IMR-90 (cell line): ENCODE results near the gene RPS29. TPM values are rescaled to one million over a fixed set of nuclear protein-coding genes. Genes with fewer than 3 reads are reported as not detected.

Source experiments
- ATAC-seq: fragments of 200-7000 bp; cut with Tn5 transposase; 2 replicates; pipeline ENCODE4 v1.9.1; 2020; ENCODE audit warnings: low read depth, mild to moderate bottlenecking, moderate library complexity
- BruUV-seq: library from RNA; stranded (reverse); fragments of 400-500 nt; replicated peaks from 2 replicates; lab custom pipeline; 2021; lab: Mats Ljungman, UMichigan
- CTCF ChIA-PET: fragments of 300-600 bp; formaldehyde crosslinking; extraction: SDS; loops from one replicate; lab custom pipeline; 2021; ENCODE audit warnings: antibody characterized with exemption; lab: Yijun Ruan, JAX
- POLR2A ChIA-PET: fragments of 300-600 bp; sonication (Branson Sonifier 250); formaldehyde crosslinking; loops from one replicate; lab custom pipeline; 2022; ENCODE audit warnings: antibody characterized with exemption; ENCODE audit not compliant: unreplicated experiment; lab: Charles Lee
- DNase-seq: peaks from one replicate; pipeline ENCODE4 v3.0.0; 2013
- H2AFZ ChIP-seq: replicated peaks from 2 replicates; pipeline ENCODE3; 2013; ENCODE audit warnings: low read length, mild to moderate bottlenecking; ENCODE audit not compliant: poor library complexity
- H2AK5ac ChIP-seq: 2 replicates; pipeline ENCODE4 v1.6.1; 2013; ENCODE audit warnings: low read depth, low read length, inconsistent platforms
- H2AK9ac ChIP-seq: replicated peaks from 2 replicates; pipeline ENCODE3; 2013; ENCODE audit warnings: mild to moderate bottlenecking, low read depth, low read length, moderate library complexity; ENCODE audit not compliant: poor library complexity
- H2BK120ac ChIP-seq: 2 replicates; pipeline ENCODE4 v1.6.1; 2013; ENCODE audit warnings: low read depth, low read length, inconsistent platforms
- H2BK15ac ChIP-seq: 3 replicates; pipeline ENCODE4 v1.6.1; 2013; ENCODE audit warnings: low read depth, low read length, inconsistent platforms
- H2BK20ac ChIP-seq: 2 replicates; pipeline ENCODE4 v1.6.1; 2013; ENCODE audit warnings: low read depth, mild to moderate bottlenecking, inconsistent platforms, low read length, moderate library complexity
- H2BK5ac ChIP-seq: 2 replicates; pipeline ENCODE4 v1.6.1; 2013; ENCODE audit warnings: mild to moderate bottlenecking, low read depth, low read length, inconsistent platforms; ENCODE audit not compliant: poor library complexity, severe bottlenecking
- H3K14ac ChIP-seq: replicated peaks from 2 replicates; pipeline ENCODE4 v1.6.1; 2013; ENCODE audit warnings: low read depth, low read length, inconsistent platforms
- H3K18ac ChIP-seq: 2 replicates; pipeline ENCODE4 v1.6.1; 2013; ENCODE audit warnings: low read depth, low read length, control low read depth
- H3K23ac ChIP-seq: 2 replicates; pipeline ENCODE4 v1.6.1; 2013; ENCODE audit warnings: low read depth, low read length, inconsistent platforms
- H3K27ac ChIP-seq: 2 replicates; pipeline ENCODE4 v1.5.1; 2013; ENCODE audit warnings: mild to moderate bottlenecking, control low read depth, low read length; ENCODE audit not compliant: insufficient read depth
- H3K27me3 ChIP-seq: 2 replicates; pipeline ENCODE4 v1.6.1; 2013; ENCODE audit warnings: low read length; ENCODE audit not compliant: control insufficient read depth, insufficient read depth
- H3K36me3 ChIP-seq: 2 replicates; pipeline ENCODE4 v1.6.1; 2013; ENCODE audit warnings: low read length, mixed read lengths; ENCODE audit not compliant: control insufficient read depth, insufficient read depth
- H3K4ac ChIP-seq: 2 replicates; pipeline ENCODE4 v1.6.1; 2013; ENCODE audit warnings: low read depth, low read length, inconsistent platforms
- H3K4me1 ChIP-seq: 2 replicates; pipeline ENCODE4 v1.6.1; 2013; ENCODE audit warnings: low read length, mixed read lengths; ENCODE audit not compliant: control insufficient read depth, insufficient read depth
- H3K4me2 ChIP-seq: 2 replicates; pipeline ENCODE4 v1.6.1; 2013; ENCODE audit warnings: low read depth, mild to moderate bottlenecking, control low read depth, low read length, moderate library complexity
- H3K4me3 ChIP-seq: 2 replicates; pipeline ENCODE4 v1.5.1; 2013; ENCODE audit warnings: low read depth, mild to moderate bottlenecking, control low read depth, low read length, moderate library complexity; ENCODE audit not compliant: insufficient read depth
- H3K56ac ChIP-seq: 2 replicates; pipeline ENCODE4 v1.6.1; 2013; ENCODE audit warnings: low read length, inconsistent platforms; ENCODE audit not compliant: insufficient read depth; ENCODE audit errors: extremely low read depth
- H3K79me1 ChIP-seq, 2 experiments: 2 replicates each; pipeline ENCODE4 v1.6.1; 2013; ENCODE audit warnings: low read length in 2 of 2, inconsistent platforms in 1 of 2, low read depth in 1 of 2
- H3K9ac ChIP-seq: 2 replicates; pipeline ENCODE4 v1.6.1; 2013; ENCODE audit warnings: low read depth, low read length, control low read depth
- H3K9me1 ChIP-seq: 2 replicates; pipeline ENCODE4 v1.6.1; 2013; ENCODE audit warnings: low read length, inconsistent platforms; ENCODE audit not compliant: insufficient read depth
- H3K9me3 ChIP-seq: 2 replicates; pipeline ENCODE4 v1.6.1; 2013; ENCODE audit warnings: low read length; ENCODE audit not compliant: control insufficient read depth, insufficient read depth
- H4K20me1 ChIP-seq: 2 replicates; pipeline ENCODE4 v1.6.1; 2013; ENCODE audit warnings: low read length, inconsistent platforms; ENCODE audit not compliant: insufficient read depth
- H4K5ac ChIP-seq: 2 replicates; pipeline ENCODE4 v1.6.1; 2013; ENCODE audit warnings: mild to moderate bottlenecking, low read depth, low read length, control low read depth
- H4K8ac ChIP-seq, 2 experiments: 2 replicates each; pipeline ENCODE4 v1.6.1; 2013; ENCODE audit warnings: low read depth in 2 of 2, low read length in 2 of 2, control low read depth in 1 of 2, inconsistent platforms in 1 of 2
- H4K91ac ChIP-seq: 2 replicates; pipeline ENCODE4 v1.6.1; 2013; ENCODE audit warnings: low read depth, low read length, inconsistent platforms; ENCODE audit not compliant: insufficient read depth
- MAFK ChIP-seq: IDR thresholded peaks from 2 replicates; pipeline ENCODE4 v1.6.1; 2012; ENCODE audit warnings: low read depth, low read length, improper control_type of control experiment
- WGBS, 2 experiments: methylation state at CpG; one replicate each; pipeline versions ENCODE4 v1.1.5 to v1.1.7; 2013; ENCODE audit warnings: missing lambda C conversion rate in 2 of 2; ENCODE audit not compliant: insufficient read length in 1 of 2; ENCODE audit errors: extremely low coverage in 2 of 2; 5-methylcytosine and 5-hydroxymethylcytosine counted together
- dilution Hi-C: fragments of 300-500 bp; cut with HindIII; formaldehyde crosslinking; loops from one replicate; pipeline ENCODE4 v1.14.3; 2018; ENCODE audit warnings: low sequenced_read_pairs; ENCODE audit not compliant: unreplicated experiment
- in situ Hi-C: fragments of 300-500 bp; cut with MboI; formaldehyde crosslinking; loops from 3 replicates; pipeline ENCODE4 v1.14.3; 2019; ENCODE audit warnings: low sequenced_read_pairs, inconsistent platforms, mixed read lengths
- intact Hi-C: fragments of 100-400 bp; cut with micrococcal nuclease; formaldehyde crosslinking; loops from 2 replicates; pipeline ENCODE4 v1.10.0; 2022
- polyA plus RNA-seq, 3 experiments: library from polyadenylated mRNA; depleted of rRNA; stranded (reverse); fragments of >200 nt; gene quantifications; 2 replicates each; pipeline ENCODE4 v1.2.3, GENCODE V29; 2012; ENCODE audit warnings: low replicate concordance in 1 of 3
- total RNA-seq: library from RNA; depleted of rRNA; stranded (reverse); fragments of >200 nt; gene quantifications from 2 replicates; pipeline ENCODE4 v1.2.3, GENCODE V29; 2012
- TF ChIP-seq, protein P1 (sequence below): fragments of 150-350 bp; IDR thresholded peaks from 2 replicates; pipeline ENCODE4 v1.6.1; 2016; ENCODE audit warnings: low read depth, mild to moderate bottlenecking, low read length, moderate library complexity, borderline replicate concordance

RPS29 gene
- total and polyA plus RNA-seq, 2 of the 4 experiments (the other 2 are of a cell fraction): 318 to 10,393 TPM

DNA sequence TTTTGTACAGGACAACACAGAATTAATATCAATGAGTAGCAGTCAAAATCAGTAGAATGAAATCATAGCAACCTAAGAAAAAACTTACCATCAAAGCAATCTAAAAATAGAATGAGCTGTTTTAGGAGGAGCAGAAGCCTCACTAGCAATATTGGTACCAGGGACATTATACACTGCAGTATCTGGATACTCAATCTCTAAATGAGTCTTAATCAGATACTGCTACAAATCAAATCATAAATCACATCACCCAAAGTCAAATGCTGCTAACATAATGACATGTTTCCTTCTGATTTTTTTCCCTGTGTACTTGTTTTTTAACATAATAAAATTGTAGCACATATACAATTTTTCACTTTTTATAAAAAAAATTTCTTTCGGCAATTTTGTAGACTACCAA is 8.0 kb downstream of the RPS29 start:
- H3K36me3 ChIP-seq: peaks cover 24% of the 10 kb centered on the region
- no peaks in the 10 kb centered on the region for H3K9me3 ChIP-seq
- dilution Hi-C loops: no loop called here
- intact Hi-C loops: no loop called here
- ChIA-PET CTCF (interaction anchor here (1.0 kb wide), 1 partner anchor 117 kb away, joined by 3 read pairs; no protein-coding TSS in a partner anchor), POLR2A (no interaction called here)
- H3K4me1 ChIP-seq: no peaks in the 10 kb centered on the region
- H3K14ac ChIP-seq: no peak overlapping the region
- H3K27me3 ChIP-seq: no peaks in the 10 kb centered on the region
- in situ Hi-C loops: no loop called here
- peaks cover 19 to 45% of the 10 kb centered on the region in 2 experiments for H3K79me1 ChIP-seq
- no peak overlapping the region for H4K8ac ChIP-seq
- H3K4me2 ChIP-seq: no peak overlapping the region
- H2BK15ac ChIP-seq: no peak overlapping the region
- H3K9ac ChIP-seq: no peak overlapping the region
- H2BK120ac ChIP-seq: no peak overlapping the region
- no peak overlapping the region for H2AFZ ChIP-seq
- no peak overlapping the region for H3K23ac ChIP-seq
- peaks cover 36% of the 10 kb centered on the region for H4K20me1 ChIP-seq
- ATAC-seq (no peak), DNase-seq (no peak)
- H3K9me1 ChIP-seq: 0 out of 2 replicates have a peak, but pooled peaks cover 9% of the 10 kb centered on the region
- H2AK5ac ChIP-seq: no peak overlapping the region
- no peak overlapping the region for H3K27ac ChIP-seq
- no peak overlapping the region for H4K91ac ChIP-seq
- no peak overlapping the region for H3K4me3 ChIP-seq
- no peak overlapping the region for H2BK20ac ChIP-seq
- no peak overlapping the region for H3K4ac ChIP-seq
- H4K5ac ChIP-seq: no peak overlapping the region
- no peak overlapping the region for H3K56ac ChIP-seq
- BruUV-seq: no TSS peak
- H2AK9ac ChIP-seq: no peak overlapping the region
- no CpG with 5 or more reads among the region's 1 CpG for WGBS, 2 experiments
- H2BK5ac ChIP-seq: no peak overlapping the region
- no peak for TF ChIP-seq MAFK
- TF ChIP-seq, protein P1, sequence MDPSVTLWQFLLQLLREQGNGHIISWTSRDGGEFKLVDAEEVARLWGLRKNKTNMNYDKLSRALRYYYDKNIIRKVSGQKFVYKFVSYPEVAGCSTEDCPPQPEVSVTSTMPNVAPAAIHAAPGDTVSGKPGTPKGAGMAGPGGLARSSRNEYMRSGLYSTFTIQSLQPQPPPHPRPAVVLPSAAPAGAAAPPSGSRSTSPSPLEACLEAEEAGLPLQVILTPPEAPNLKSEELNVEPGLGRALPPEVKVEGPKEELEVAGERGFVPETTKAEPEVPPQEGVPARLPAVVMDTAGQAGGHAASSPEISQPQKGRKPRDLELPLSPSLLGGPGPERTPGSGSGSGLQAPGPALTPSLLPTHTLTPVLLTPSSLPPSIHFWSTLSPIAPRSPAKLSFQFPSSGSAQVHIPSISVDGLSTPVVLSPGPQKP: no peak
- no peak overlapping the region for H3K18ac ChIP-seq
